GM04503 (cell line): ENCODE data around the gene DPYSL4.

Experiments used
- DNase-seq: peaks from one replicate; pipeline ENCODE4 v3.0.0-alpha.2; 2012; ENCODE audit warnings: low read depth

The DPYSL4 gene

GRCh38 chr10:132178672-132179545, 7.8 kb upstream of the DPYSL4 start:
- DNase-seq: no peak

DNA sequence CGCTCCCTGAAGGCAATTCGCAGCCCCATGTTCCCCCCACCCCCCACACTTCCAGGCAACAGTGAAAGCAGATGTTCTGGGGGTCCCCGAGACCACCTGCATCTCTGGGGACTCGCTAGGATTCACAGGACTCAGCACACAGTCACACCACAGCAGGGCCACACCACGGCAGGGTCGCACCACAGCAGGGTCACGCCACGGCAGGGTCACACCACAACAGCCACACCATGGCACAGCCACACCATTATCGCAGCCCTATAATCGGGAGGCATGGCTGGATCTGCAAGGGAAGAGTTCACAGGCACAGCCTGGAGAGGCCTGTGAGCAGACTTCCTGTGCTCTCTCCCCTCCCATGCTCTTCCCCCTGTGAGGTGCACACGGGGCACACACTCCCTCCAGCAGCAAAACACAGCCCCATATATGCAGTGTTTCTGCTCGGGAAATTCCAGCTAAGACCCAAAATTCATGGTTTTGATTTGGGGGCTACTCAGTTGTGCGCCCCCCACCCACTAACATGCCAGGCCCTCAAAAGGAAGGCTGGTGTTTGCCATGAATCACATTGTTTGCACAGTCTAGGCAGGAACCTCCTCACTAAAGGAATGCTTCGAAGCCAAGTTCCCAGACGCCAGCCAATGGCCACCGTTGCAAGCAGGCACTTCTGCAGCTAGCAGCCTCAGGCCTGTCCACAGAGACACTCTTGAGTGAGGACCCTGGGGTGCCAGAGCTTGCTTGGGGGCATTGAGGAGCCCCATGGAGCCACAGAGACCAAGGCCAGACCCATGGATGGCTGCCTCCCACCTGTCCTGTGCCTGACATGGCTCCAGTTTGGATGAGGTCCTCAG, 7.0 kb upstream of the DPYSL4 start:
- no peak for DNase-seq

DNA sequence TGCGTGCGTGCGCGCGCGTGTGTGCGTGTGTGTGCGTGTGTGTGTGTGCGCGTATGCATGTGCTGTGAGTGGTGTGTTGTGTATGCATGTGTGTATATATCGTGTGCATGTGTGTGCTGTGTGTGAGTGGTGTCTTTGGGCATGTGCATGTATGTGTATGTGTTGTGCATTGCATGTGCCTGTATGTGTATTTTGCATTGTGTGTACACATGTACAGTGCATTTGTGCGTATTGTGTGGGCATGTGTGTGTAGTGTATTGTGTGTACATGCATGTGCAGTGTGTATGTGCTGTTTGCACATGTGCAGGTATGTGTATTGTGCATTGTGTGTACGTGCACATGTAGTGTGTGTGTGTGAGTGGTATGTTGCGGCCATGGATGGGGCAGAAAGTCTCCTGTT, 6.0 kb upstream of the DPYSL4 start:
- DNase-seq: no peak

DNA sequence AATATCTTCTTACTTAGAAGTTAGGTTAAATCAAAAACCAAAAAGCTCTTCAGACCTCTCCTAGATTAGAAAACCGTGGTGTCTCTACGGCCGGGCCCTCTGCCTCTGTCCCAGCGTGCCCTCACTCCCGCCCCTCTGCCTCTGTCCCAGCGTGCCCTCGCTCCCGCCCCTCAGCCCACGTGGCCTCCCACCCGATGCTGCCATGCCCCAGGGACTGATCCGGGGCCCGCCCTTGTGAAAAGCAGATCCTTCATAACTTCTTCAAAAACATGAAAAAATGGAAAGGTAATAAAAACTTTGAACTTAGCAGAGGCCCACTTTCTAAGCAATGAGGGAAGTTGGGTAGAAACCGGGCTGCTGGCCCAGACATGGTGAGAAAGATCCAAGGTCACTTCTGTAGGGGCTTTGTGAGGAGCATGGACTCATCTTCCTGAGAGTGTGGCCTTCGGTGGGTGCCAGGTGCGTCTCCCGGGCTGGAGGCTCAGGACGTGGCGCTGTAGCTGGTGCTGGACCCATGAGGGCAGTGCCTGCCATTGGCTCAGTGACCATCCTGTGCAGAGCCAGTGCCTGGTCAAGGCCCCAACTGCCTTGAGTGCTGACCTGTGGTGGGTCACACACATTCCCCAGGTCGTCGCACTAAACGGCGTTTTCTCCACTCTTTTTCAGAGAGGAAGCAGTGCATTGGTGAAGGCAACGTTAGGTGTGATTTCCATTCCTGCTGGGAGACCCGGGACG, 4.9 kb upstream of the DPYSL4 start:
- DNase-seq: no peak

DNA sequence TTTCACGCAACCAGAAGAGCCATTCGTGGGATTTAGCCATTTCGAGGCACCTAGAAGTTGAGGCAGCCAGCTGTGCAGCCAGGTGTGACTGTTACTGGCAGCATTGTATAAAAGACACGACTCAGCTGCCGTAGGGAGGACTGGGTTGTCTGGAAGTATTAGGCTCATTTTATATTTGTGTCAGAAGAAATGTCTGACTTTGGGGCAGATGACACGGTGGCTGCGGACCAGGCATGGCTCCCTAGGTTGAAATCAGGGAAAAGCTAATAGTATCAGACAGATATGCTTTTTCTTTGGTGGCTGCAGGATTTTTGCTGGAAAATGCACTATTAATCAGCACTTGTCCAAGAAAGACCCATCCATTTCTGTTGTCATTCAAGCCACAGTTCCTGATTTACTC, 4.2 kb upstream of the DPYSL4 start:
- no peak for DNase-seq

- DNase-seq: no peak
Observed at GRCh38 chr10:132183046-132183445, 3.7 kb upstream of the DPYSL4 start.

- DNase-seq: no peak
Observed at GRCh38 chr10:132184816-132185593, 1.7 kb upstream of the DPYSL4 start.

GRCh38 chr10:132185601-132186487, 904 bp upstream of the DPYSL4 start:
- no peak for DNase-seq

- DNase-seq: no peak
Observed at GRCh38 chr10:132187430-132188138, 836 bp downstream of the DPYSL4 start.

GRCh38 chr10:132188331-132188730, 1.6 kb downstream of the DPYSL4 start:
- DNase-seq: no peak

GRCh38 chr10:132189016-132189415, 2.3 kb downstream of the DPYSL4 start:
- no peak for DNase-seq

DNA sequence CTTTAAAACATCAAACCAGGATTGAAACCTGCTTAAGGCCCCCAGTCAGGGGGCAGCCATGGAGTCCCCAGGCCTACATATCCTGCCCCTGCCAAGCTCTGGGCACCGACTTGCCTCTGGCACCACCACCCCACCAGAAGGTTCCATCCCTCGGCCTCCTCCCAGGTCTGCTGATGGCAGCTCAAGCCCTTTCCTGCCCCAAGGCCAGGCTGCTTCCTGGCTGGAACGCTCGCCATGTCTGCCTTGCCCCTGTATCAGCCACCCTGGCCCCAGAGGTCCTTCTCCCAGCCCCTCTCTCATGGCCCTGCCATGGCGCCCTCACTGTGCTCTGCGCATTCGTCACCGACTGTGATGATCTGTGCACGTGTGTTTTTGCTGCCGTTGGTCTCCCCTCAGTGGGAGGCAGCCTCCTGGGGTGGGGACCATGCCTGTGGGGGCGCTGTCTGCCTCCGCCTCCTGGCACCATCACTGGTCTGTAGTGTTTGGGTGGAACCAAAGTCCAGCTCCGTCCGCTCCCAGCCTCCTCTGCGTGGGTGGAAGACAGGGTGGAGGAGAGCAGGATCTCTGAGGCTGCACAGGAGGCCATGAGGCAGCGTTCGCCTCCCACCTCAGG, 3.2 kb downstream of the DPYSL4 start:
- no peak for DNase-seq

DNA sequence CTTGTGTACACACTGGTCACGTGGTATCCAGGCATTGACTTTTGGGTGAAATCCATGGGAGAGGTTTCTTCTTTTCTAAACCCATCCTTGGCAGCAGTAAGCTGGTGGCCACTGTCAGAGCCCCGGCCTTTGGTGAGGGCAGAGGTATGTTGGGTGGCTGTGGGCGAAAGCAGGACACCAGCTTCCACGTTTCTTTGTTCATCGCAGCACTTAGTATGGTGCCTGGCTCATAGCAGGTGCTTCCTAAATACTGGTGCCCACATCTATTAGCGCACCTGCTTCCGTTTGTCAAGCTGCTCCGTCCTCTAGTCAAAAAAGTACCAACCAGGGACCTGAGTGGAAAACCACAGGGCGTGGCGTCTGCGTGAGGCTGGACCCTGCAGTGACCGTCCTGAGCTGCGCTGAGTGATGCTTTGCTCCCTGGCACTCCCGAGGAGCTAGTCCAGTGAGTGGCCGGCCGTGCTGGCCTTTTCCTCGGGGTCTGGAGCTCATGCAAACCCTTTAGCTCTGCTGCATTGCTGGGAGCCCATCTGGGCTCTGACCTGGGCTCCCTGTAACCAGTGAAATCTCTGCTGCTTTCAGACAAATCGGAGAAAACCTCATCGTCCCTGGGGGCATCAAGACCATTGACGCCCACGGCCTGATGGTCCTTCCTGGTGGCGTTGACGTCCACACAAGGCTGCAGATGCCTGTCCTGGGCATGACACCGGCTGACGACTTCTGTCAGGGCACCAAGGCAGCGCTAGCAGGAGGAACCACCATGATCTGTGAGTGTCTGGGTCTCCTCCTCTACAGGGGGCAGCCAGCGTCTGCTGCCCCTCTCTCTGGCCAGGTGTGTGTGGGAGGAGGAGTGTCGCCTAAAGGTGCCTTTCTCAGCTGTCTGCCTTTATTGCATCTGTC, 5.6 kb downstream of the DPYSL4 start:
- no peak for DNase-seq

DNA sequence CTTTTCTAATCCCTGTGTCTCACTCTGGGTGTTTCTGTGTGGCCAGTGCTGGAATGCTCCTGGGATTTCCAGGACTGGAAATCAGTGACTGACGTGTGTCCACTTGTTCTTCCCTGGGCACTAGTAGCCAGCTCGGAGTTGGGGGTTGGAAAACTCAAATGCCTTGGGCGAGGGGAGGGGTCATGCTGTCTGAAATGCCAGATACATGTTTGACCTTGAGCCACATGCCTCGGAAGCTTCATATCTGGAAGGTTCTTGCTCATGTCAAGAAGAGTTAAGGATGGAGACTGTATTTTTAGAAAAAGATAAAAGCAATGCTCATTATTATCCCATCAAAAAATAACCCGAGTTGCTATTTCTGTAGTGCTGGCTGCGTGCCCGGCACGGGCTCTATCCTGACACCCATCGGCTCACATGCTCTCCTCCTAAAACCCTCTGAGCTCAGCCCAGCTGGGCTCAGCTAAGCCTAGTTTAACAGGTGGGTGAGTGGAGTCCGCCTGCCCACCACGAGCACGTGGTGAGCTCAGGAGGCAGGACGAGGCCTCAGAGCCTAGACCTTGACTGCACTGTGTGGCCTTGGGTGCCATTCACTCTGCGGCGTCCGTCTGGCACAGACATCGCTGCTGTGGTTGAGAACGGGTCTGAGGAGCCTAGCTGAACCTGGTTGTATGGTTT, 6.4 kb downstream of the DPYSL4 start:
- no peak for DNase-seq

GRCh38 chr10:132193907-132194552, 7.3 kb downstream of the DPYSL4 start:
- DNase-seq: no peak

DNA sequence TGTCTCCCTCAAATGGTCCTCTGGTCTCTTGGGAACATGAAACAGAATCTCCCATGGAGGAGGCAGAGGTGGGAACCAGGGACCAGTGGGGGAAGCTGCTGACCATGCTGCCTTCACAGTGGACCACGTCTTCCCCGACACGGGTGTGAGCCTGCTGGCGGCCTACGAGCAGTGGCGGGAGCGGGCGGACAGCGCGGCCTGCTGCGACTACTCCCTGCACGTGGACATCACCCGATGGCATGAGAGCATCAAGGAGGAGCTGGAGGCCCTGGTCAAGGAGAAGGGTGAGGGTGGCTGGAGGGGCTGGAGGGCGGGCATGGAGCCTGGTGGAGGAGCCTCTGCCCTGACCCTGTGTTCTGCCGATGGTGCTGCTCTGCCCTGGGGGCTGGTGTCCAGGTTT, 8.0 kb downstream of the DPYSL4 start:
- no peak for DNase-seq

DNA sequence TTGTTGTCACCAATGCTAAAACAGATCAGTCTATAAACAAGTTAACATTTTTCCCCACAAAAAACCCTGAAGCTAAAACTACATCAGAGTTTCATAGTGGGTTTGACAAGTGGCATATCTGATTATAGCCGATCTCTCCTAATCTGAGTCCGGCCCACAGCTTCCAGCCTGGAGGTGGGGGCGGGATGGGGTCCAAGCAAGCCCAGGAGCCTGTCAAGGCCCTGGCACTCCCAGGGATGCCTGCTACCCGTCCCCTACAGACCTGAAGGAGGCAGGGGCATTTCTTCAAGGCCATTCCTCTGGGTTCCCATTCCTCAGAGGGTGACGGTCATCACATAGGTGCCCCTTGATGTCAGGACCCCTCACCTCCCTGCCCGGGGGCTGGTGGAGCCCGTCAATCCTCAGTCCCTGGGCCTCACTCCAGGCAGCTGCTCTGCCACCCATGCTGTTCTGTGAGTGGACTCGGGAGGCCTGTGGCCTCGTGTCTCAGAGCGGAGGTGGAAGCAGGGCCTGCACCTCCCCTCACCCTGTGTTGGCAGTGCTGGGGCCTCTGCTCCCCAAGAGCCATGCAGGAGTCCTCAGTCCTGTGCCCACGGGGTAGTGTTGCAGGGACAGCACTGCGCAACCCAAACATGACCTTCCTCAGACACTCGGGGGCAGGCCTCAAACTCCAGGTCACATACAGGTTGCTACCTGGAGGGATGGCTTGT, 8.8 kb downstream of the DPYSL4 start:
- no peak for DNase-seq
